Mucosa of rectum (tissue), 2 donors: ENCODE results near the gene ANKRD62.

Experiments
- H3K27ac ChIP-seq, 2 donors: one replicate each; pipeline ENCODE4 v1.7.0; 2013; ENCODE audit warnings: inconsistent platforms in 2 of 2, low read depth in 2 of 2, low read length in 2 of 2
- H3K27me3 ChIP-seq, 2 donors: one replicate each; pipeline ENCODE4 v1.7.0; 2013; ENCODE audit warnings: low read length in 2 of 2; ENCODE audit not compliant: control insufficient read depth in 2 of 2, insufficient read depth in 2 of 2
- H3K36me3 ChIP-seq, 2 donors: one replicate each; pipeline ENCODE4 v1.7.0; 2013; ENCODE audit warnings: low read length in 2 of 2; ENCODE audit not compliant: control insufficient read depth in 2 of 2, insufficient read depth in 2 of 2
- H3K4me1 ChIP-seq, 2 donors: one replicate each; pipeline ENCODE4 v1.7.0; 2013; ENCODE audit warnings: low read length in 2 of 2, mild to moderate bottlenecking in 1 of 2; ENCODE audit not compliant: control insufficient read depth in 2 of 2, insufficient read depth in 2 of 2
- H3K4me3 ChIP-seq, 2 donors: one replicate each; pipeline ENCODE4 v1.7.0; 2013; ENCODE audit warnings: low read length in 2 of 2
- H3K9ac ChIP-seq, 2 donors: one replicate each; pipeline ENCODE4 v1.7.0; 2013; ENCODE audit warnings: low read length in 2 of 2, low read depth in 1 of 2, mild to moderate bottlenecking in 1 of 2
- H3K9me3 ChIP-seq, 2 donors: one replicate each; pipeline ENCODE4 v1.7.0; 2013; ENCODE audit warnings: low read length in 2 of 2; ENCODE audit not compliant: control insufficient read depth in 2 of 2
- donor health status: healthy.
- donor health status: Normal muscosa, but diverticular disease.

Gene ANKRD62

DNA sequence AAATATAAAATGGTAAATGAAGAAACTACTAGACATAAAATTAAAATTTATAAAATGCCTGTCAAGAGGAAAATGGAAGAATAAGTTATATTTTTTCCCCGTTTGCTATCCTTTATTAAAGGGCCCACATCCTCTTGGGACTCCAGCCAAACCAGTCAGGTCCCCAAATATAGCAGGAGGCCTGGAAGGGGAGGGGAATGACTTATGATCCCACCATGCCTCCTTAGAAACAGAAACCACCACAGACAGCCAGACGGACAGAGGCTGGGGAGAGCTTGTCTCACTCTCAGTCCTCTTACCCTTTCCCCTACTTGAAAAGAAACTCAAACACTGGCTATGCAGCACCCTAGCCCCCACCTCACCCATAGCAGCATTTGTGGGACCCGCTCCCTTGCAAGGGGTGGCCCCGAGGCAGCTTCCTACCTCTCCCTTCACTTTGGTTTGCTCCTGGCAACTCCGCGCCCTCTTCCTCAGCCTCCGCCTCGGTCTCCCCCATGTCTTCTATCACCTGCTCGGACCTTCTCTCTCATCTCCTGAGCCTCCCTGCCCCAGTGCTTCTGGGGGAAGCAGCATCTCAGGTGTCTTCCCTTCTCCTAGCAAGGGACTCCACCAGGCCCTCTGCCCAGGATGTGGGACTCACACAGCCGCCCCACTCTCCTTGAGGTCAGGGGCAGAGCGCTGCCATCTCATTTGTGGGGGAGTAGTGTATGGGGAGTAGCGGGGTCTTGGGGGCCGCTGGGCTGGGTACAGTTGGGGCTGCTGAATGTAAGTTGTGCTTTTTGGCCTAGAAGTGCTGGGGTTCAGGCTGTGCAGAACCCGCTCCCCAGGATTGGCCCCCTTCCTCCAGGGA is 37.4 kb upstream of the ANKRD62 start:
- Histone ChIP-seq H3K36me3 (no peaks in the 10 kb centered on the region), H3K4me1 (no peaks in the 10 kb centered on the region), H3K27me3 (no peaks in the 10 kb centered on the region), H3K27ac (no peak overlapping the region), H3K9ac (no peak overlapping the region), H3K4me3 (no peak overlapping the region), H3K9me3 (no peaks in the 10 kb centered on the region)

DNA sequence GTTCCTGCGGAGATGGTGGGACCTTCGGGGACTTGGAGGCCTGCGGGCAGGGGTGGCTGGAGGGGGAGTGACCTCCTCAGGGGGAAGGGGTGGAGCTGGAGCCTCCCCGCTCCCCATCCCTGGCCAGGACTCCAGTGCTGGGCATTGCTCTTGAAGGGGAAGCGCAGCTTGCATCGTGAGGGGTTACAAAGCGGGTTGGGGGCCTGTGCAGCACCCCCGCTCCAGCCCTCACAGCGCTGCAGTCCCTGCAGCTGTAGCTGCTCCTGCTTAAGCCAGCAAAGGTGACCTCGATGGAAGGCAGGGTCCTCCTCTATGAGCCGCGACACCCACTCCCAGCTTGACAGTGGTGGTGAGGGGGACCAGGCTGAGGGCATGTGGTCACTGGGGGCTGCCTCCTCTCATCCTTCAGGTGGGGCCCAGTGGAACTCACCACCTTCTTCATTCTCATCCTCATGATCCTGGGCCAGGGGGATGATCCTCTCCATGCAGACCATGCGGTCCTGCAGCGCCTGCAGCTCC is 36.7 kb upstream of the ANKRD62 start:
- no peaks in the 10 kb centered on the region for H3K36me3 ChIP-seq
- H3K4me1 ChIP-seq = no peaks in the 10 kb centered on the region
- H3K4me3 ChIP-seq = no peak overlapping the region
- no peak overlapping the region for H3K27ac ChIP-seq
- H3K9me3 ChIP-seq = no peaks in the 10 kb centered on the region
- H3K27me3 ChIP-seq = no peaks in the 10 kb centered on the region
- H3K9ac ChIP-seq = no peak overlapping the region

- H3K9me3 ChIP-seq = no peaks in the 10 kb centered on the region
- H3K9ac ChIP-seq = no peak overlapping the region
- no peaks in the 10 kb centered on the region for H3K36me3 ChIP-seq
- no peaks in the 10 kb centered on the region for H3K27me3 ChIP-seq
- H3K4me3 ChIP-seq = no peak overlapping the region
- no peaks in the 10 kb centered on the region for H3K4me1 ChIP-seq
- no peak overlapping the region for H3K27ac ChIP-seq
These were observed 36.1 kb upstream of the ANKRD62 start for GRCh38 chr18:12057419-12058039.

DNA sequence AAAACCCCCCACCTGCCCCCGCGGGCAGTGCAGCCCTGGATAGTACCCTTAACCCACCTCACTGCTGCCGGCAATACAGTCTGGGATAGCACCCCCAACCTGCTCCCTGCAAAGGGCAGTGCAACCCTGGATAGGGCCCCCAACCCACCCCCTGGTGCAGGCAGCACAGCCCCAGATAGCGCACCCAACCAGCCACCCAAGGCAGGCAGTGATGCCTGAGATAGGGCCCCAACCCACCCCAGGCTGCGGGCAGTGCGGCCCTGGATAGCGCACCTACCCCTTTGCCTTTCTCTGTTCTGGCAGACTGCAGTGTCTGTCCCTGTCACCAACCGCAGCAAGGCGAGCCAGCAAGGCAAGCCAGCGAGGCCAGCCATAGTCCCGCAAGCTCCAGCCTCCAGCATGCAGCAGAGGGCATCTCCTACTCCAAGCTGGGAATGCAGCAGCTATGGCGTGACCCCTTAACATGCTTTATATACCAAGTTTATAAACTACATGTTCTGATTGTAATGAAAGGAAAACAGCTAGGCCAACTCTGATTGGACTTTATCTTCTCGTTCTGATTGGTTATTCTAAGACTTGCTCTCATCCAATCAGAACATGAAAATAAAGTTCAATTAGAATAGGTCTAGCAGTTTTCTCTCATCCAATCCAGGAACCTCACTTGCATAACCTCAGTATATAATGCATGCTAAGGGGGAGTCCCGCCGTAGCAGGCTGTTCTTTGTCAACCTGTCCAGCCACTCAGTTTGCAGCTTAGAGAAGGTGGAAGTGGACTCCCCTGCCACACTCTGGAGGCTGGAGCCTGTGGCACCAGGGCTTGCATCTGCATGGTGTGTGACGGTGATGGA is 34.1 kb upstream of the ANKRD62 start:
- no peaks in the 10 kb centered on the region for H3K36me3 ChIP-seq
- H3K27me3 ChIP-seq = no peaks in the 10 kb centered on the region
- H3K9me3 ChIP-seq = no peaks in the 10 kb centered on the region
- H3K4me3 ChIP-seq = no peak overlapping the region
- no peak overlapping the region for H3K9ac ChIP-seq
- H3K4me1 ChIP-seq = no peaks in the 10 kb centered on the region
- no peak overlapping the region for H3K27ac ChIP-seq

DNA sequence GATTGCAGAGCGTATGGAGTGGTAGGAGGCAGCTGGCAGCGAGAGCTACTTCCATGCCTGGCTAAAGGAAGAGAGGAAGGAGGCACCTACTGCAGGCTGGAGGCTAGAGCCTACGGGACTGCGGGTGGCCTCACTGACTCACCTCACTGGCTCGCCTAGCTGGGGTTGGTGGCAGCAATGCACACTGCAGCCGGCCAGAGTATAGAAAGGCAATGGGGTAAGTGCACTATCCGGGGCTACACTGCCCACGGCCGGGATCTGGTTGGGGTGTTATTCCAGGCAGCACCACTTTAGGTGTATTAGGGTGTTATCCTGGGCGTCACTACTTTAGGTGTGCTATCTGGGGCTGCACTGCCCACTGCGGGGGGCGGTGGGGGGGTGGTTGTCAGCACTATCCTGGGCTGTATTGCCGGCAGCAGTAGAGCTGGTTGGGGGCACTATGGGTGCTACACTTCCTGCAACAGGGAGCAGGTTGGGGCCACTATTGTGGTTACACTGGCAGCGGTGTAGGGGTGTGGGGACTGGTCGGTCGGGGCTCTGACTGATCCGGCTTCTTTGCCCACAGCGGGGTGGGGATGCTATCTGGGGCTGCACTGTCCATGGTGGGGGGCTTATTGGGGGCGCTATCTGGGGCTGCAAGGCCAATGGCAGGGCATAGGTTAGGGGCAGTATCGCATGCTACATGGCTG is 33.3 kb upstream of the ANKRD62 start:
- Histone ChIP-seq H3K9me3 (no peaks in the 10 kb centered on the region), H3K9ac (no peak overlapping the region), H3K36me3 (no peaks in the 10 kb centered on the region), H3K27me3 (no peaks in the 10 kb centered on the region), H3K4me1 (no peaks in the 10 kb centered on the region), H3K4me3 (no peak overlapping the region), H3K27ac (no peak overlapping the region)

- Histone ChIP-seq H3K9me3 (no peaks in the 10 kb centered on the region), H3K27ac (no peak overlapping the region), H3K9ac (no peak overlapping the region), H3K4me1 (no peaks in the 10 kb centered on the region), H3K27me3 (no peaks in the 10 kb centered on the region), H3K4me3 (no peak overlapping the region), H3K36me3 (no peaks in the 10 kb centered on the region)
These were observed 32.0 kb upstream of the ANKRD62 start for GRCh38 chr18:12061685-12062084.

DNA sequence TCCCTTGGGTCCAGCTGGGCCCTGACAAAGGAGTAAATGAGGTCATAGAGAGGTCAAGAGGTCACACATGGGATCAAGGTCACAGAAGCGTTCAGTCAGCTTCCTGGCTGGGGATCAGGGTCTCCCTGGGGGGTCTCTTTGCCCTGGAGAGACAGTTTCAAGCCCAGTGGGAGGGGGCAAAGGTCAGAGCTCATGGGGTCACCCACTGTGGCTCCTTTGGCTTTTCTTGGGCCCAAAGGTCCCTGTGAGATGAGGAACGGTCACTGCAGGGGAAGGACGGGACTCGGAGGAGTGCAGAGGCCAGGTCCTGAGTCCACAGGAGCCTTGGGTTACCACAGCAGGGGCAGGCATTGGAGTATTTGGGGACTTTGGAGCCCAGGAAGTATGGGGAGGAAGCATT is 30.7 kb upstream of the ANKRD62 start:
- Histone ChIP-seq H3K4me1 (no peaks in the 10 kb centered on the region), H3K36me3 (no peaks in the 10 kb centered on the region), H3K27ac (no peak overlapping the region), H3K9ac (no peak overlapping the region), H3K4me3 (no peak overlapping the region), H3K9me3 (no peaks in the 10 kb centered on the region), H3K27me3 (no peaks in the 10 kb centered on the region)

DNA sequence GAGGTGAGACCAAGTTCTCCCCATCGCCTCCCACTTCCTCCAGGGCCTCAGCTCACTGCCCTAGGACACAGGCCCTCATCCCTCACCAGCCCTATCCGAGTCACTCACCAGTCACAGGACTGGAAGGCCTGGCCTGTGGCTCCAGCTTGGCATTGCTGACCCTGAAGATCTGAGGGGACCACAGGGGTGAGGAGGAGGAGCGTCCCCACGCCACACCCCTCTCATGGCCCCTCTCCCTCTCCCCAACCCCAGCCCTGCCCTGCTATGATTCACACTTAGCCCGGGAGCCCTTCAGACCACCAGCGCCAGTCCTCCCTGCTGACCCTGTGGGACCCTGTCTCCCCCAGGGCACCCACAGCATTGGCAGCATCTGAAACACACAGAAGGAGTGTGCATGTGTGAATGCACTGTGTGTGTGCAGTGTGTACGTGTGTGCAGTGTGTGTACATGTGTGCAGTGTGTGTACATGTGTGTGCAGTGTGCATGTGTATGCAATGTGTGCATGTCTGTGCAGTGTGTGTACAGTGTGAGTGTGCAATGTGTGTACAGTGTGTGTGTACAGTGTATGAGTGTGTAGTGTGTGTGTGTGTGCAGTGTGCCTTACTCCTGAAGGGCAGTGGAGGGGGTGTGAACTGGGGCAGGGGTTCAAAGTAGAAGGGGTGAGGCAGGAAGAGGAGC is 29.4 kb upstream of the ANKRD62 start:
- no peaks in the 10 kb centered on the region for H3K36me3 ChIP-seq
- no peaks in the 10 kb centered on the region for H3K4me1 ChIP-seq
- H3K27ac ChIP-seq = no peak overlapping the region
- no peaks in the 10 kb centered on the region for H3K27me3 ChIP-seq
- H3K9me3 ChIP-seq = no peaks in the 10 kb centered on the region
- H3K9ac ChIP-seq = no peak overlapping the region
- H3K4me3 ChIP-seq = no peak overlapping the region

DNA sequence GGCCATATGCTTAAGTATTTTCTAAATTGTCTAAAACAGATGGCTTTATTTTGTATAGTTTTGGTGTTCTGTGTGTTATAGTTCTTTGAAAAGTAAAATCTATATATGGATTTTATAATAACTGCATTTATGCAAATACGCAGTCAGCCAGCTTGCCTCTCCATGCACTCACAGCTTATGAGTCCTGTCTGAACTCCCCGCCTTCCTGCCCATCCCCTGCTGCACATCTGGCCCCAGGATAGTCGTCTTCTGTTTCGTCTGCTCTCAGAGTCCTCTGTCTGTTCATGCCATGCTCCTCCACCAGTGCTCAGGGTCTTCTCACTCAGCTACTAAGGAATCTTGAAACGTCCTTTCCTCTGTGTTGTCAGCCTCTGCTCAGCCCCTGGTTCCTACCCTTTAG is 28.2 kb upstream of the ANKRD62 start:
- H3K9me3 ChIP-seq = no peaks in the 10 kb centered on the region
- H3K4me3 ChIP-seq = no peak overlapping the region
- no peaks in the 10 kb centered on the region for H3K36me3 ChIP-seq
- H3K4me1 ChIP-seq = no peaks in the 10 kb centered on the region
- no peak overlapping the region for H3K9ac ChIP-seq
- H3K27me3 ChIP-seq = no peaks in the 10 kb centered on the region
- no peak overlapping the region for H3K27ac ChIP-seq
